GM10847 (cell line): ENCODE results near the gene TNS1.

ENCODE experiments used
- POLR2A ChIP-seq: IDR thresholded peaks from 2 replicates; pipeline ENCODE4 v1.6.1; 2011; ENCODE audit not compliant: insufficient read length; ENCODE audit errors: extremely low read depth

TNS1 gene

GRCh38 chr2:217875556-217876252, 127.1 kb downstream of the TNS1 start:
- no peak for TF ChIP-seq POLR2A

GRCh38 chr2:217875138-217875537, 127.7 kb downstream of the TNS1 start:
- no peak for TF ChIP-seq POLR2A

- TF ChIP-seq POLR2A: no peak
Measured at GRCh38 chr2:217873371-217873770, 129.4 kb downstream of the TNS1 start.

- no peak for TF ChIP-seq POLR2A
Measured at GRCh38 chr2:217872319-217872718, 130.5 kb downstream of the TNS1 start.

- TF ChIP-seq POLR2A: no peak
Measured at GRCh38 chr2:217870528-217871011, 132.2 kb downstream of the TNS1 start.

- no peak for TF ChIP-seq POLR2A
Measured at GRCh38 chr2:217868911-217869334, 133.9 kb downstream of the TNS1 start.

- no peak for TF ChIP-seq POLR2A
Measured at GRCh38 chr2:217868265-217868892, 134.4 kb downstream of the TNS1 start.

- TF ChIP-seq POLR2A: no peak
Measured at GRCh38 chr2:217866457-217866856, 136.3 kb downstream of the TNS1 start.

- no peak for TF ChIP-seq POLR2A
Measured at GRCh38 chr2:217864963-217865772, 137.6 kb downstream of the TNS1 start.

GRCh38 chr2:217863883-217864282, 138.9 kb downstream of the TNS1 start:
- no peak for TF ChIP-seq POLR2A

- TF ChIP-seq POLR2A: no peak
Measured at GRCh38 chr2:217861334-217861877, 141.4 kb downstream of the TNS1 start.

GRCh38 chr2:217859926-217860325, 142.9 kb downstream of the TNS1 start:
- no peak for TF ChIP-seq POLR2A

- no peak for TF ChIP-seq POLR2A
Measured at GRCh38 chr2:217858519-217859491, 144.0 kb downstream of the TNS1 start.
